Measurements from ENCODE around the gene NPAS4.

DNA sequence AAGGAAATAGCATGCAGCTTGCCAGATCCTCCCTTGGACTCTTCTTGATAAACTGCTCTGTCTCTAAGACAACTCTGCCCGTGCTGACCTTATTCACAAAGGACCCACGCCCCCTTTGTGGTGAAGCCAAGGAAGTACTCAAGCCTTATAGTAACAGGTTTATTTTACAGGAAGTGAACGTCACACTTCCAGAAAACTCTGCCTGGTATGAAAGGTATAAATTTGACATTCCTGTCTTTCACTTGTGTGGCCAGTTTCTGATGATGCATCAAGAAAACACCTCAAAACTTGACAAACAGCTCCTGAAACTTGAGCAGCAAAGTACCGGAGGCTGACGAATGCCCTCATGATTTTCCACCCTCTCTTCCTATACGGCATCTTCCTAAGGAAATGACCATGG is 33.4 kb downstream of the NPAS4 start:
- TF ChIP-seq, protein P1, sequence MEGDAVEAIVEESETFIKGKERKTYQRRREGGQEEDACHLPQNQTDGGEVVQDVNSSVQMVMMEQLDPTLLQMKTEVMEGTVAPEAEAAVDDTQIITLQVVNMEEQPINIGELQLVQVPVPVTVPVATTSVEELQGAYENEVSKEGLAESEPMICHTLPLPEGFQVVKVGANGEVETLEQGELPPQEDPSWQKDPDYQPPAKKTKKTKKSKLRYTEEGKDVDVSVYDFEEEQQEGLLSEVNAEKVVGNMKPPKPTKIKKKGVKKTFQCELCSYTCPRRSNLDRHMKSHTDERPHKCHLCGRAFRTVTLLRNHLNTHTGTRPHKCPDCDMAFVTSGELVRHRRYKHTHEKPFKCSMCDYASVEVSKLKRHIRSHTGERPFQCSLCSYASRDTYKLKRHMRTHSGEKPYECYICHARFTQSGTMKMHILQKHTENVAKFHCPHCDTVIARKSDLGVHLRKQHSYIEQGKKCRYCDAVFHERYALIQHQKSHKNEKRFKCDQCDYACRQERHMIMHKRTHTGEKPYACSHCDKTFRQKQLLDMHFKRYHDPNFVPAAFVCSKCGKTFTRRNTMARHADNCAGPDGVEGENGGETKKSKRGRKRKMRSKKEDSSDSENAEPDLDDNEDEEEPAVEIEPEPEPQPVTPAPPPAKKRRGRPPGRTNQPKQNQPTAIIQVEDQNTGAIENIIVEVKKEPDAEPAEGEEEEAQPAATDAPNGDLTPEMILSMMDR (IDR thresholded peaks at IDR 0.05), result no peak
- TF ChIP-seq, protein P2, sequence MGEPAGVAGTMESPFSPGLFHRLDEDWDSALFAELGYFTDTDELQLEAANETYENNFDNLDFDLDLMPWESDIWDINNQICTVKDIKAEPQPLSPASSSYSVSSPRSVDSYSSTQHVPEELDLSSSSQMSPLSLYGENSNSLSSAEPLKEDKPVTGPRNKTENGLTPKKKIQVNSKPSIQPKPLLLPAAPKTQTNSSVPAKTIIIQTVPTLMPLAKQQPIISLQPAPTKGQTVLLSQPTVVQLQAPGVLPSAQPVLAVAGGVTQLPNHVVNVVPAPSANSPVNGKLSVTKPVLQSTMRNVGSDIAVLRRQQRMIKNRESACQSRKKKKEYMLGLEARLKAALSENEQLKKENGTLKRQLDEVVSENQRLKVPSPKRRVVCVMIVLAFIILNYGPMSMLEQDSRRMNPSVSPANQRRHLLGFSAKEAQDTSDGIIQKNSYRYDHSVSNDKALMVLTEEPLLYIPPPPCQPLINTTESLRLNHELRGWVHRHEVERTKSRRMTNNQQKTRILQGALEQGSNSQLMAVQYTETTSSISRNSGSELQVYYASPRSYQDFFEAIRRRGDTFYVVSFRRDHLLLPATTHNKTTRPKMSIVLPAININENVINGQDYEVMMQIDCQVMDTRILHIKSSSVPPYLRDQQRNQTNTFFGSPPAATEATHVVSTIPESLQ (CRISPR knock-in tag; IDR thresholded peaks at IDR 0.05), result no peak
- TF ChIP-seq CREB1 (CRISPR knock-in tag; IDR thresholded peaks at IDR 0.05) (no peak), E2F1 (CRISPR knock-in tag; IDR thresholded peaks at IDR 0.05) (no peak), IRF1 (CRISPR knock-in tag; IDR thresholded peaks at IDR 0.05) (no peak), E2F4 (CRISPR knock-in tag; IDR thresholded peaks at IDR 0.05; ENCODE audit: borderline replicate concordance, low read depth) (no peak), ZBTB21 (CRISPR knock-in tag; IDR thresholded peaks at IDR 0.05; ENCODE audit: borderline replicate concordance) (no peak)
